ENCODE measurements around the gene PTGES3L.

PTGES3L gene

DNA sequence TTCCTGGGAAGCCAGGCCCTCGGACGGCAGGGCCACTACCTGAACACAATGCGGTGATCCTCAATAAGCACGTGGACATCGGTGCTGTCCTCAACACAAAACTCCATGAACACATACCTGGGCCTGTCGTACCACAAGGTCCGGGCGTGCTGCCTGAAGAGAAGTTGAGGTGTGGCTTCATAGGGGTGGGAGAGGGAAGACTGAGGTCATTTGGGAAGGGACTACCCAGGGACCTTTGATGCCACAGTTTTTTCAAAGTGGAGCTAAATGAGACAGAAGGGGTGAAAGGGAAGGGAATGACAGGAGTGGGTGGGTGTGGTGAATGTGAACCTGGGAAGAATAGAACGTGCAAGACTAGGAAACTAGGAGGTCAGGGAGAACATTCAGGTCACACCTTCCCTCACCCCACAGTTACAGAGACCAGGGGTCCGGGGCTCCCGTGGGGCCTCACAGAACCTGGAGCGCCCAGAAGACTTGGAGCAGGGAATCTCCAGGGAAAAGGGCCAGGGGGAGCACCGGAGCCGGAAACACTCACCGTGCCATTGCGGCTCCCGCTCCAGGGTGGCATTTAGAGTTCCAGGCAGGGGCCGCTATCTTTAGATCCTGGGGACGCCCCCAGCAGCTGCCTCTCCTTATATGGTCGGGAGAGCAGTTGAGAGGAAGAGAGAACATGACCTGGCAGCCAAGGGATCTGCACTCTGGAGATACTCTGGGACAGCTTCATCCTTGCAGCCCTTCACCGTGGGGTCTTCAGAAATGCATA is at the start of gene PTGES3L:
Gene PTGES3L (minus strand): TSS at position 570 of the 763 bp plus-strand sequence. CDS start 27 bp downstream, at position 543.
- FAIRE-seq: no peak

DNA sequence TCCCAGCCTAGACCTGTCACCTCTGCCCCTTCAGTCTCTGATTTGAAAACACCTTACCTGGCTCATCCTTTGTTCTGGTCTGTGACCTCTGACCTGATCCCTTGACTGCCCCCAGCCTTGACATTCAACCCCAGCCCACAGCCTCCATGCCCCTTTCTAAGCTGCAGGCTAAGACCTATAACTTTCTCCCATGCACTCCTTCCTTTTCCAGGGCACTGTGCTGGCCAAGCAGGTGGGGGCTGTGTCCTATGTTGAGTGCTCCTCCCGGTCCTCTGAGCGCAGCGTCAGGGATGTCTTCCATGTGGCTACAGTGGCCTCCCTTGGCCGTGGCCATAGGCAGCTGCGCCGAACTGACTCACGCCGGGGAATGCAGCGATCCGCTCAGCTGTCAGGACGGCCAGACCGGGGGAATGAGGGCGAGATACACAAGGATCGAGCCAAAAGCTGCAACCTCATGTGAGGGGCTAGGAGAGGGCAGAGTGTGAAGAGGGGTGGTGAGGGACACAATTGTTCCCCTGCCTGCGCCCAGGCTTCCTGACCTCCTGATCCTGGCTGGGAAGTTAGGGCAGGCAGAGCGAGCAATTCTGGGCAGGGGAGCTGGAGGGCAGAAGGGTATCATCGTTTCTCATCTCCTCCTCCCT is 48.5 kb upstream of the PTGES3L start:
- FAIRE-seq: no peak

DNA sequence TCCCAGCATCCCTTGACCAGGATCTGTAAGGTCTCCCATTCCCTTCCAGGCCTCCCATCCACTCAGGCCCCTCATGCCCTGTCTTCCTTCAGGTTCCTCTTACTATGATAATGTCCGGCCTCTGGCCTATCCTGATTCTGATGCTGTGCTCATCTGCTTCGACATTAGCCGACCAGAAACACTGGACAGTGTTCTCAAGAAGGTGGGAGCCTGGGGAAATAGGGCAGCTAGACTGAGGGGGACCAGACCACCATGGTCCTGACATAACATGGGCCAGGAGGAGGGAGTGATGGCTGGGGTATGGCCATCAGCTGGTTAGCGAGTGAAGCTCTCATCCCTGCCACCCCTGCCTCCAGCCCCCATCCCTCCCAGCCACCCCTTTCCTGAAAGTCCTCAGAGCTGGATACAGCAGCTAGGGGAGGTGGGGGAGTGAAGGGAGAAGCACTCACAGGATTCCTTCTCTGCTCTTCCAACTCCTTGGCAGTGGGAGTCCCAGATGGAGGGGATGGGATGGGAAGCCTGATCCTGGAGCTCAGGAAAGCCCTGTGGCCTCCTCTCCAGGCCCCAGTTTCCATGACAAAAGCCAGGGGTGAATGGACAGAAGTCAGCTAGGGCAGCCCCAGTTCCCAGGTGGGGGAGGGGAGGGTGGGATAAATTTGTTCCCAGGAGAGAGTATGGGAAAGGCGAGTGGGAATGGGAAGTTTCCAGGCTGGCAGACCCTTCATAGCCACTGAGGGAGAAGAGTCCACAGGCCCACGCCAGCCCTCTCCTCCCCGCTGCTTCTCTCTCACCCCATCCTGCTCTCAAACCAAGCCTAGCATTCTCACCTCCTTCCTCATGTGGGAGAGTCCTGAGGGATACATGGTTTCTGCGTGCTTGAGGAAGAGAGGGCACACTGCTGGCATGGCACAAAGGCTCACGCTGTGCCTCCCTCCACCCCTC is 47.5 kb upstream of the PTGES3L start:
- FAIRE-seq: no peak

DNA sequence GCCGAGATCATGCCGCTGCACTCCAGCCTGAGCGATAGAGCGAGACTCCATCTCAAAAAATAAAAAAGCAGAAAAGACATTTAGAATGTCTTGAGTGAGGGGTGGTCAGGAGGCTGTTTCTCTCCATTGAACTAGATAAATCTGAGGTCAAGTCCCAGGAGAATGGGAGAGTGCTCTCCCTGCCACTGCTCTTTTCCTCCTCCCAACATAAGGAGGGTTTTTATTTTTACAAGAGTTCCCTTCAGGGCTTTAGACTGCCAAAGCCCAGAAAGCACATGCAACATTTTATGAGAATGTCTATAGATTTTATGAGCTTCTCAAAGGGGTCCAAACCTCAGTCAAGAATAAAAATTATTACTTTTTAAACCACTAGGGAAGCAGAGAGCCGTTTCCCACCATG is 46.7 kb upstream of the PTGES3L start:
- FAIRE-seq: no peak

DNA sequence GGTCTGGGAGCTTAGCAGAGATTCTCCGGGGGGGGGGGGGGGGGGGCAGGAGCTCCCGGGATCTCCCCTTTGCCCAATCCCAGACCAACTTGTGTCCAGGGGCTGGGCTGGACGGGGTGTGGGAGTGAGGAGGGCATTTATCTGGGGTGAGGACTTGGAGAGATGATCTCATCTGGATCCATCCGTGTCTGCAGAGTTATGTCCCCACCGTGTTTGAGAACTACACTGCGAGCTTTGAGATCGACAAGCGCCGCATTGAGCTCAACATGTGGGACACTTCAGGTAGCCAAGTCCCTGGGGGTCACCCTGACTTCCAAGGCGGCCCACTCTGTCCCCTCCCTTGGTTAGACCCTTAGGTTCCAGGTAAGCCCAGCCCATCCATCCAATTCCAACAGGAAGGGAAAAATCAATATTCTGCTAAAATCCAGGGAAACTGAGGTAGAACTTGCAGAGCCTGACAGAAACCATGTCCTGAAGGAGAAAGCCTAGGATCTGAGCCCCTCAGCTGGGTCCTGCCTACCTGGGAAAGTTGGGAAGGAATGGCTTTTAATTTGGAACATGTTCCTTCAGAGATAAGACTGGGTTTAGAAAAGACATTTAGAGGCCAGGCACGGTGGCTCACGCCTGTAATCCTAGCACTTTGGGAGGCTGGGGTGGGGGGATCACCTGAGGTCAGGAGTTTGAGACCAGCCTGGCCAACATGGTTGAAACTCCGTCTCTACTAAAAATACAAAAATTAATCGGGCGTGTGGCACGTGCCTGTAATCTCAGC is 46.1 kb upstream of the PTGES3L start:
- no peak for FAIRE-seq

DNA sequence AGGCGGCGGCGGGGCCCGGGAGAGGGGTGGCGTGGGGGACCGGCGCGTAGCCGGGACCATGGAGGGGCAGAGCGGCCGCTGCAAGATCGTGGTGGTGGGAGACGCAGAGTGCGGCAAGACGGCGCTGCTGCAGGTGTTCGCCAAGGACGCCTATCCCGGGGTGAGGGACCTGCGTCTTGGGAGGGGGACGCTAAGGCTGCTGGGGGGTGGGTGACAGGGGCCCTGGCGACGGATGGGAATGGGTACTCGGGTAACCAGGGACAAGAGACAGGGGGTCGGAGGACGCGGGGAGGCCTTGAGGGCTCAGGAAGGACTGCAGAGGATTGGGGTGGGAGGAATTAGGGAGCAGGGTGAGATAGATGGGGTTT is 45.4 kb upstream of the PTGES3L start:
- FAIRE-seq: no peak

DNA sequence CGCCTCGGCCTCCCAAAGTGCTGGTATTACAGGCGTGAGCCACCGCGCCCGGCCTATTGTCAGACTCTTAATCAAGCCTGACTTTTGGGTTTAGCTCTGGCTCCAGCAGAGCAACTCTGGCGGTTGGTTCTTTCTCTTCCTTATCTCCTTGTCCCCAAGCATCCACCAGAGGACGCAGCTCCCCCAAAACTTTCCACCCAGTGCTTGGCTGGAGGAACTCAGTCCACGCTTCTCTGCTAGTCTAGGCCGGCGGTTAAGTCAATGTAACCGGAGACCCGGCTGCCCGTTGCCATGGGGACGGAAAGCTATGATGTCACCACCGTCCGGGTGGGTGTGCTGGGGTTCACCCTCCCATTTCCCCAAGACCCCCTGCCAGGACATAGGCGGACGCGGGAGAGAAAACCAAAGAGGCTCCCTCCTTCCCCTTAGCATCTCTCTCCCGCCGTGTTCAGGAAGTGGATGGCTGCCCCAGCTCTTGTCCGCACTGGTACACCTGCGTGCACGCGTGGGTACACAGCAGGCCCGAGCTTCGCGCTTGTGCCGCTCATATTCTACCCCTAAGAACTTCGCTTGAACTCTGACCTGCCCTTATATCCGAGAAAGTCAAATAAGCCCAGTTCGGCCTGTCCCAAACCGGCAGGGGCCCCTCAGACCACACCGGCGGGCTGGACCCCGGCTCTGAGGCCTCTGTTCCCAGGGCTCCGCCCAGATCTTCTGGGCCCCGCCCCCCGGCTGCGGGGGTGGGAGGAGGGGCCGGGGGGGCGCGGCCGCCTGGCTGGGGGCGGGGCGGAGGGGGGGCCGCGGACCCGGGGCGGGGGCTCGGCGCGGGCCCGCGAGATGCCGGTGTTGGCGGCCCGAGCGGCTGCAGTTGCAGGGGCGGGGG is 44.8 kb upstream of the PTGES3L start, which contains the start of gene RND2:
Gene RND2 (plus strand): TSS at position 825 of the 883 bp plus-strand sequence. CDS start 117 bp downstream, outside the sequence.
- peak; percentile 86 for FAIRE-seq

DNA sequence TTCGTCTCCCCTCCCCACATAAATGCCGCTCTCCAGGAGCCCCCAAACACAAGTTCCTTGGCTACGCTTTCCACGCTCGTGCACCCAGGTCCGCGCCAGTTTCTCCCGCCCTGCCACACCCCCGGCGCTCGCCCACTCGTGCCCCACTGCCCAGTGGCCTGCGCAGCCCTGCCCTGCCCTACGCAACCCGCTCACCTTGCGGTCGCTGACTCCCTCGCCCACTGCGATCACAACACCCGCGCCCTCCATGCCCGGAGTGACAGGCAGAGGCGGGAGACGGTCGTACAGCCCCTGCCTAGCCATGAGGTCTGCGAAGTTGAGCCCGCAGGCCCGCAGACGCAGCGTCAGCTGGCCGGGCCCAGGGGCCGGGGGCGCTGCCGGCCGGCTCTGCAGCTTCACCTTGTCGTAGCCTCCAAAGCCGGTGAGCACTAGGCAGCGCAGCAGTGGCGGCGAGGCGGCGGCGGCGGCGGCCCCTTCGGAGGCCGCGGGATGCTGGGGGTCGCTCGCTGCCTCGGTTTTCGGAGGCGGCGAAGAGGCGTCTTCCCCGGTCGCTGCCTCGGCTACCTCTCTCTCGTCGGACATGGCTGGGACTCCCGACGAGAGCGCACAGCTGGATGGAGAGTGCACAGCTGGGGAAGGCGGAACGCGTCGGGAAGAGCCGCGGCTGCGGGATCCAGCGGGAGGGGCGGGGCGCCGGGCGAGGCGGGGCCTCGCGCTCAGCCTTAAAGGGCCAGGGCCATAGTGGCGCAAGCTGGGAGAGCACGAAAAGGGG is 42.0 kb upstream of the PTGES3L start, which contains the start of gene VAT1:
Gene VAT1 (minus strand): TSS at position 645 of the 772 bp plus-strand sequence. CDS start 63 bp downstream, at position 582.
- no peak for FAIRE-seq

DNA sequence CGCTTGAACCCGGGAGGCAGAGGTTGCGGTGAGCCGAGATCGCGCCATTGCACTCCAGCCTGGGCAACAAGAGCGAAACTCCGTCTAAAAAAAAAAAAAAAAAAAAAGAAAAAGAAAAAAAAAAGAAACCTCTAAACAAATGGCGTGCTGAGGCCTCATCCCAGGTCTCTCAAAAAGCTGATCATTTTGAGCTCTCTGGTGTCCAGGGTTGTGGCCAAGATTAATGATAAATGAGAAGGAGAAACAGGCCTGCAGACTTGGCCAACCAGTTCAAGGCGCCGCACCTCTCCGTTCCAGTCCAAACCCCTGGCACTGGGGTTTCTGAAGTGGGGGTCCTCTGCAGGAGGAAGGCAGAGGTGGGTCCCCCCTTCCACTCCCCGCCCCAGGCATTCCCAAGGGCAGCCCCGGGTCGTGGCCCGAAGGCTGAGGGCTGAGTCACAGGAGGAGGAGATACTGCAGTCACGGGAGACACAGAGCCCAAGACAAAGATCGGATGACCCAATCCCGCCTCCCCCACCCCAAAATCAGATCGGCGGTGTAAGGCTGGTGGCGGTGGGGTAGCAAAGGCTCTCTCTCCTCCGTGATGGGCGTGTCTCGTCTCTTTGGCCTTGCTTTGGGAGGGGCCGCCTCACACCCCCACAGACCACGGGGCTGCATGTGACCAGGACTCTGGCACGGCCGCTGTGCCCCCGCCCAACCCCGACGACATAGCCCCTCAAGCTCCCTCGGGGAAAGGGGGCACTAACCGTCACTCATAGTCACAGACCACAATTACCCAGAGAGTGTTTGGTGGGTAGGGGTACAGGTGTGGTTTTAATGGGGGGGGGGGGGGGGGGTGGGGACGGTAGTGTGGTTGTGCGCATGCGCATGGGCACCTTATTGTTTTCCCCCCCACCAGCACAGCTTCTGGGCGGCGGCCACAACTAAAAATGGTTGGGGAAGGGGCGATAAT is 41.2 kb upstream of the PTGES3L start:
- no peak for FAIRE-seq

DNA sequence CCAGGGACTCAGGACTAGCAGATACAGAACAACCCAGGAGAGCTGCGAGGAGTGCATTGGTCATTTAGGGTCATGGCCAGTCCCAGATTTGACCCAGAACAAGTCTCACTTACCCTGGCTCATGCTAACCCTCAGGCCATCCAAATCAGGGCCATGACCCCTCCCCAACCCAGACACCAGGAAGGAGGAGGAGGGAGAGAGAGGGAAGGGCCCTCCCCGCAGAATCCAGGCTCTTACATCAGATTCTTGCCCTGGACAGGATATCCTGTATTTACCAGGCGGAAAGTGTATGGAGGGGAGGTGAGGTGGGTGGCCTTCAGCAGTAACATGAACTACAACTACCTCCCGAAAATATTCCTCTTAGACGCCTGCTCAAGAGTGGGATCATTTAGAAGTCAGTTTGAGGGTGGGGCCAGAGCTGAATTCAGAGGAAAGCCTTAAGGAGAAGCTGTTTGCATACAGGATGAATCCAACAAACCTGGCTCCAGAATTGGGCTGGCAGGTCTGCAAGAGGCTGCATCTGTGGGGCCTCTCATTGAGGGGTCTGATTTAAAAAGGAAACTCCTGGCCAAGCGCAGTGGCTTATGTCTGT is 40.2 kb upstream of the PTGES3L start:
- FAIRE-seq: no peak

DNA sequence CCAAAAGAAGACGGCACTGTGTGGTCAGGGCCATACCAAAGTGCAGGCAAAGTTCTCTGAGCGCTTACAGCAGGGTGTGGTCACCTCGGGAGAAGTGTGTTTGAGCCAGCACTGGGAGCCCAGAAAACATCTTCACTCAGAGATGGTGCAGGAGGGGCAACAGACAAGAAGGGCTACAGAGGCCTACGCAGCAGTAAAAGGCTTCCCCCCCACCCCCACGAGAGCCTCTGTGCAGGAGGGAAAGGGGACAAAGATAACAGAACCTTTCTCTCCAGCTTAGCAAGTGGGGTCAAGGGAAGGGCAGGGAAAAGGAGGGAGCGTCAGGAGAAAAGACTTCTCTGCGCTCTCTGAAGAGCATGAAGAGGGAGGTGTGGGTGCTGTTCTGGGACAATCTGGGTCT is 39.5 kb upstream of the PTGES3L start:
- FAIRE-seq: no peak

DNA sequence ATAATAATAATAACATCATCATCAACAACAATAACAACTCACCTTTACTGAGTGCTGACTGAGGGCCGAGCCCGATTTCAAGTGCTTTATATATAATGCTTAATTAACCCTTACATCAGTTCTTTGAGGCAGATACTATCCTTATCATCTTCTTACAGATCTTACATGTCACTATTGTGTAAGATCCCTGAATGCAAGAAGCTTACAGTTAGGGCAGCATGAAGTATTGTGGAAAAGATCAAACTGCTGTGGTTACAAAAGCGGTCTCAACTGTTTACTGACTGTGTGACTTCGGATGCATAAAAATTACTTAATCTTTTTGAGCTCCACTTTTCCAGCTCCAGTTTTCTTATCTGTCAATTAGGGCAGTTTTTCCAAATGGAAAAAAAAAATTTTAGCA is 39.1 kb upstream of the PTGES3L start:
- no peak for FAIRE-seq

DNA sequence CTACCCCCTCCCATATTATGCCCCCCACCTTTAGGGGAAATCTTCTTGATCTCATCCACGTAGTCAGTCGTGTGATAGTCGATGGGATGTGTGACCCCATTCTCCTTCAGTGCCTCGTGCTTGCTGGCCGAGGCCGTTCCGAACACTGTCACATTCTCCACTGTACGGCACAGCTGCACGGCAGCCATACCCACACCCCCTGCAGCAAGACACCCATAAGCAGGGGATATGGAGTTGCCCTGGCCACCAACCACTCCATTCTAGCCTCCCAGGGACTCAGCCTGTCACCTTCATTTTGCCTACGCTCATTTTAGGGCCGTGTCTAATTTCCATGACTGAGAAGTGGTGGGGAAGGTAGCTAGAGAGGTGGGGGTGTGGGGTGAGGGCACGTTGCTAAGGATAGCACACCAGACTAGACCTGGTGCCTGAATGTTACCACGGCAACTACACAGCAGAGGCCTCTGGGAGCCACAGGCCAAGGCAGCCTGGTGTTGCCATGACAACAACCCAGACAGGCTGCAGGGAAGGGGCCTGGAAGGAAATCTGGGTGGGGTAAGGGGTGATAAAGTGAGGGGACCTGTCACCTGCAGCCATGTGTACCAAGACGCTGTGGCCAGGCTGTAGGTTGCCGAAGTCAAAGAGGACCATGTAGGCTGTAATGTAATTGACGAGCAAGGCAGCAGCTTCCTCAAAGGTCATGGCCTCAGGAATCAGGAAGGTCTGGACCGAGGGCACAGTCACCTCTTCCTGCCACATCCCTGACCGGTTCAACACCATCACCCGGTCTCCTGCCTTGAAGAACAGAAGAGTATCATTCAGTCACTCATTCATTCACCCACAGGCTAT is 38.4 kb upstream of the PTGES3L start:
- FAIRE-seq: no peak

DNA sequence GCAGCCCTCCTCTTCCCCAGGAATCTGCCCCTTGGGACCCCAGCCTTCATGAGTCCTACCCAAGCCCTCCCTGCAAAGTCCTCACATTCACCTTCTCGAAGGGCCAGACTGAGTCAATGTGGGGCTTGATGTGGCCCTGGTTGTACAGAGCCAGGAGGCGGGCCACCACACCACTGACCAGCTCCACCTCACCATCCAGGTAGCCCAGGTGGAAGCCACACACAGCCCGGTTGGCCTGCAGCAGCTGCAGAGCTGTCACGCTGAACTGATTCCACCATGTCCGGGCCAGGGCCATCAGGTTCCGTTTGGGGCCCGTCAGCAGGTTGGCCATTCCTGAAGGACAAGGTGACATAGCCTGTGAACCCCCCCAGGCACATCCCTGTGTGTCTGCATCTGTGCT is 36.3 kb upstream of the PTGES3L start:
- FAIRE-seq: no peak

DNA sequence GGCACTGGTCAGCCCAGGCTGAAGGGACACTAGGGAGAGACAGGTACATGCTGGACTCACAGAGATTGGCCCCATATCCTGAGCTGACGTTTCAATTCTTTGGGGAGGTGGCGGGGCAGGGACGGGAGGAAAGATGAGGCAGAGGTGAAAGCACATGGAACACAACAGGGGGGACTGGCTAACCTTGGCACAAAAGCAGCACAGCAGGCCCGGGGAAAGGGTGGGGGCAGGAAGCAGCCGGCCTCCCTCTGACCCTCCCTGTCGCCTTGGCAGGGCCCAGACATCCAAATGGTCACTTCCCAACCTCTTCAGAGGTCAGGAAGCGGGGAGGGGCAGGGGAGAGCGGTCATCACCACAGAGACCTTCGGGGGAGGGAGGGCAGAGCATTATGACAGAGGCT is 35.7 kb upstream of the PTGES3L start:
- FAIRE-seq: no peak

DNA sequence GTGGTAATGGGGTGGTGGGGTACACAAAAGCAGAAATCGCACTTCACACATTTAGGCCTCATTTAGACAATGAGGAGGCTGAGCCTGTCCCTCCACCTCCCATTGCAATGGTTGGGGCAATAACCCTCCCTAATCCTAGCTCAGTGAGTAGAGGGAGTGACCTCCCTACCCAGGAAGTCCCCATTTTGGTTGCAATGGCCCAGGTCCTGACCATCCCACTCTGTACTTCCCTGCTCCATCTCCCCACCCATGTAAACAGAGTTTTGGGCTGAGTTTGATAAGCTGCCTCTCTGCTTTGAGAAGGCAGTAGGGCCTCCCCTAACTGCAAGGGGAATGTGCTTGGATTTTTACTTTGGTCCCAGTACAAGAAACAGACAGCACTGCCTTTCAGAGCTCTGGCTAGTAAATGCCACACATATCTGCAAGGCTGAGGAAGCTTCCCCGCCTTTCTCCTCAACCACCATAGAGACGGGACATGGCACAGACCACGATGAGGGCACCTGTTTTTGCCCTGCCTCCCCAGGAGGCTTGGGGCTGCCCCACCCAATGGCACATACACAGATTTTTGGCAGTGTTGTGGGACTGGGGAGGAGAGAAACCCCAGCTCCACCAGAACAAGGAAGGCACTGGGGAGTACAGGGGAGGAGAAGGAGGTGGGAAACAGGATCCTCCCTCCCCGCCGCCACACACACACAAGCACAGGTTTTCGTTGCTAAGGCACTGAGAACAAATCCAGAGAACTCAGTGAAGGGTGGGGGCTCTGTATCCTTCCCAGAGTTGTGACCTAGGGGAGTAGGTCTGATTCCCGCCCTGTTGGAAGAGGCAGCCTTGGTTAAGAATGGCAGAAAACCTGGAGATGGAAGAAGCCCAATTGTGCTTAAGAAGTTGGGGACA is 35.0 kb upstream of the PTGES3L start:
- no peak for FAIRE-seq
